Hepatocyte (in vitro differentiated cells): ENCODE data around the gene CLEC11A. TPM values are rescaled to one million over a fixed set of nuclear protein-coding genes. Genes with fewer than 3 reads are reported as not detected.

Source experiments
- DNase-seq: peaks from one replicate; pipeline ENCODE4 v3.0.0-alpha.2; 2016; ENCODE audit warnings: low spot score
- H2AFZ ChIP-seq: fragments of 200-600 bp; sonication (generic); 2 replicates; pipeline ENCODE4 v1.6.0; 2016; ENCODE audit warnings: antibody characterized with exemption, mild to moderate bottlenecking
- H3K27ac ChIP-seq: fragments of 200-600 bp; sonication (generic); 2 replicates; pipeline ENCODE4 v1.5.1; 2016; ENCODE audit warnings: mild to moderate bottlenecking
- H3K27me3 ChIP-seq: fragments of 200-600 bp; sonication (generic); 2 replicates; pipeline ENCODE4 v1.6.1; 2016
- H3K36me3 ChIP-seq: fragments of 200-600 bp; sonication (generic); replicated peaks from 2 replicates; pipeline ENCODE4 v1.5.1; 2016; ENCODE audit warnings: low read depth; ENCODE audit not compliant: insufficient read depth
- H3K4me1 ChIP-seq: fragments of 200-600 bp; sonication (generic); 2 replicates; pipeline ENCODE4 v1.5.1; 2016; ENCODE audit warnings: mild to moderate bottlenecking, moderate library complexity; ENCODE audit not compliant: insufficient read depth
- H3K4me2 ChIP-seq: fragments of 200-600 bp; sonication (generic); 2 replicates; pipeline ENCODE4 v1.6.0; 2016
- H3K4me3 ChIP-seq: fragments of 200-600 bp; sonication (generic); 2 replicates; pipeline ENCODE4 v1.5.1; 2016; ENCODE audit warnings: mild to moderate bottlenecking
- H3K79me2 ChIP-seq: fragments of 200-600 bp; sonication (generic); 2 replicates; pipeline ENCODE4 v1.6.0; 2017; ENCODE audit warnings: mild to moderate bottlenecking
- H3K9me2 ChIP-seq: fragments of 200-600 bp; sonication (generic); replicated peaks from 2 replicates; pipeline ENCODE4 v1.6.0; 2017; ENCODE audit warnings: mild to moderate bottlenecking; ENCODE audit not compliant: insufficient read depth
- H3K9me3 ChIP-seq: fragments of 200-600 bp; sonication (generic); 2 replicates; pipeline ENCODE4 v1.5.1; 2016; ENCODE audit warnings: low read depth, mild to moderate bottlenecking
- H4K20me1 ChIP-seq: fragments of 200-600 bp; sonication (generic); 2 replicates; pipeline ENCODE4 v1.6.0; 2016; ENCODE audit warnings: mild to moderate bottlenecking; ENCODE audit not compliant: insufficient read depth, poor library complexity, severe bottlenecking
- EZH2 ChIP-seq: fragments of 200-600 bp; sonication (generic); IDR thresholded peaks from 2 replicates; pipeline ENCODE4 v1.6.1; 2016; ENCODE audit warnings: antibody characterized with exemption, mild to moderate bottlenecking, borderline replicate concordance
- EZH2phosphoT487 ChIP-seq: fragments of 200-600 bp; sonication (generic); IDR thresholded peaks from one replicate; pipeline ENCODE4 v1.6.1; 2018; ENCODE audit warnings: antibody characterized with exemption, mild to moderate bottlenecking, low read depth, moderate library complexity; ENCODE audit not compliant: unreplicated experiment, severe bottlenecking
- WGBS: methylation state at CpG from one replicate; pipeline ENCODE4 v1.1.6; 2016; ENCODE audit warnings: low lambda C conversion rate; ENCODE audit errors: missing lambda C conversion rate; 5-methylcytosine and 5-hydroxymethylcytosine counted together
- polyA plus RNA-seq: library from polyadenylated mRNA; unstranded; fragments of >200 nt; fragmentation: Nextera tagmentation; extraction: Ambion mirVana; gene quantifications from 2 replicates; pipeline ENCODE4 v1.2.1, GENCODE V29; 2016
- total RNA-seq: library from RNA; depleted of rRNA; stranded (reverse); fragments of >200 nt; gene quantifications from 2 replicates; pipeline ENCODE4 v1.2.3, GENCODE V29; 2014
- TF ChIP-seq, protein P1 (sequence below): fragments of 200-600 bp; sonication (generic); IDR thresholded peaks from 2 replicates; pipeline ENCODE4 v1.5.1; 2016; ENCODE audit warnings: antibody characterized with exemption, mild to moderate bottlenecking; ENCODE audit not compliant: poor library complexity

The CLEC11A gene
- total and polyA plus RNA-seq, 2 experiments from 2014 or later, result 27.6 to 72.4 TPM

GRCh38 chr19:50712833-50713232, 10.3 kb upstream of the CLEC11A start:
- no peaks in the 10 kb centered on the region for H3K36me3 ChIP-seq
- no peak overlapping the region for H3K4me3 ChIP-seq
- DNase-seq, result no peak
- no peak overlapping the region for H3K4me2 ChIP-seq
- H3K4me1 ChIP-seq, result no peaks in the 10 kb centered on the region
- no peaks in the 10 kb centered on the region for H3K79me2 ChIP-seq
- TF ChIP-seq EZH2phosphoT487 (no peak), EZH2 (no peak)
- TF ChIP-seq, protein P1, sequence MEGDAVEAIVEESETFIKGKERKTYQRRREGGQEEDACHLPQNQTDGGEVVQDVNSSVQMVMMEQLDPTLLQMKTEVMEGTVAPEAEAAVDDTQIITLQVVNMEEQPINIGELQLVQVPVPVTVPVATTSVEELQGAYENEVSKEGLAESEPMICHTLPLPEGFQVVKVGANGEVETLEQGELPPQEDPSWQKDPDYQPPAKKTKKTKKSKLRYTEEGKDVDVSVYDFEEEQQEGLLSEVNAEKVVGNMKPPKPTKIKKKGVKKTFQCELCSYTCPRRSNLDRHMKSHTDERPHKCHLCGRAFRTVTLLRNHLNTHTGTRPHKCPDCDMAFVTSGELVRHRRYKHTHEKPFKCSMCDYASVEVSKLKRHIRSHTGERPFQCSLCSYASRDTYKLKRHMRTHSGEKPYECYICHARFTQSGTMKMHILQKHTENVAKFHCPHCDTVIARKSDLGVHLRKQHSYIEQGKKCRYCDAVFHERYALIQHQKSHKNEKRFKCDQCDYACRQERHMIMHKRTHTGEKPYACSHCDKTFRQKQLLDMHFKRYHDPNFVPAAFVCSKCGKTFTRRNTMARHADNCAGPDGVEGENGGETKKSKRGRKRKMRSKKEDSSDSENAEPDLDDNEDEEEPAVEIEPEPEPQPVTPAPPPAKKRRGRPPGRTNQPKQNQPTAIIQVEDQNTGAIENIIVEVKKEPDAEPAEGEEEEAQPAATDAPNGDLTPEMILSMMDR, result no peak
- no peaks in the 10 kb centered on the region for H4K20me1 ChIP-seq
- WGBS, result 87% methylated on average over 6 of the region's 6 CpGs
- H3K9me2 ChIP-seq, result no peaks in the 10 kb centered on the region
- no peak overlapping the region for H2AFZ ChIP-seq
- H3K27me3 ChIP-seq, result peaks cover 13% of the 10 kb centered on the region
- no peak overlapping the region for H3K27ac ChIP-seq
- no peaks in the 10 kb centered on the region for H3K9me3 ChIP-seq

- H3K4me2 ChIP-seq, result no peak overlapping the region
- H3K9me2 ChIP-seq, result no peaks in the 10 kb centered on the region
- H3K27ac ChIP-seq, result no peak overlapping the region
- no peak overlapping the region for H2AFZ ChIP-seq
- peaks cover 19% of the 10 kb centered on the region for H3K27me3 ChIP-seq
- H3K79me2 ChIP-seq, result no peaks in the 10 kb centered on the region
- no peak for DNase-seq
- H3K36me3 ChIP-seq, result no peaks in the 10 kb centered on the region
- no peaks in the 10 kb centered on the region for H4K20me1 ChIP-seq
- WGBS, result 93% methylated on average over 21 of the region's 22 CpGs
- H3K4me1 ChIP-seq, result no peaks in the 10 kb centered on the region
- no peaks in the 10 kb centered on the region for H3K9me3 ChIP-seq
- no peak for TF ChIP-seq EZH2
- TF ChIP-seq, protein P1, result no peak
- TF ChIP-seq EZH2phosphoT487, result no peak
- H3K4me3 ChIP-seq, result no peak overlapping the region
These were observed 9.5 kb upstream of the CLEC11A start for GRCh38 chr19:50713556-50714236.

GRCh38 chr19:50716178-50717025, 6.8 kb upstream of the CLEC11A start:
- WGBS, result 86% methylated on average over 38 of the region's 39 CpGs
- no peak overlapping the region for H3K4me3 ChIP-seq
- no peak overlapping the region for H3K4me2 ChIP-seq
- H4K20me1 ChIP-seq, result no peaks in the 10 kb centered on the region
- H3K4me1 ChIP-seq, result no peaks in the 10 kb centered on the region
- no peaks in the 10 kb centered on the region for H3K9me2 ChIP-seq
- H2AFZ ChIP-seq, result no peak overlapping the region
- H3K9me3 ChIP-seq, result no peaks in the 10 kb centered on the region
- no peaks in the 10 kb centered on the region for H3K36me3 ChIP-seq
- H3K27me3 ChIP-seq, result peaks cover 29% of the 10 kb centered on the region
- no peak overlapping the region for H3K27ac ChIP-seq
- TF ChIP-seq EZH2 (no peak), EZH2phosphoT487 (no peak)
- TF ChIP-seq, protein P1, result no peak
- no peak for DNase-seq
- no peaks in the 10 kb centered on the region for H3K79me2 ChIP-seq
